Central memory CD4-positive, alpha-beta T cell (primary cell): ENCODE measurements around the gene BID.

Source experiments
- DNase-seq: peaks from one replicate; pipeline ENCODE4 v3.0.0; 2022

The BID gene

DNA sequence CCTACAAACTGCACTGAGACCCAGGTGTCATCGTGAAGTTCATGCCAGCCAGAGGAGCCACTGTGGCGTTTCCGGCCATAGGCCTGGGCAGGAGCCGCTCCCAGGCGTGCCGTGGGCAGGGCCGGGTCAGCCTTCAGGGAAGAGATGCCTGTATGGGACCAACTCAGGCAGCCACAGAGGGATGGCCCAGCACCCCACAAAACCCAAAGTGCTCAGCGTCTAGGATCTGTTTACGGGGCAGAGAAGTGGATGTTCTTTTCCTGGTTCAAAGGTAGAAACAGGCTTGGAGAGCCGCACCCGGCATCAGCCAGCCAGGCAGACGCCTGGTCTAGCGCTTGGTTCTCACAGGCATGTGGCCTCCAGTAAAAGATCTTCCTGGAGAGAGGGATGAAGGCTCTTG, 8.4 kb upstream of the BID start:
- DNase-seq = no peak

DNA sequence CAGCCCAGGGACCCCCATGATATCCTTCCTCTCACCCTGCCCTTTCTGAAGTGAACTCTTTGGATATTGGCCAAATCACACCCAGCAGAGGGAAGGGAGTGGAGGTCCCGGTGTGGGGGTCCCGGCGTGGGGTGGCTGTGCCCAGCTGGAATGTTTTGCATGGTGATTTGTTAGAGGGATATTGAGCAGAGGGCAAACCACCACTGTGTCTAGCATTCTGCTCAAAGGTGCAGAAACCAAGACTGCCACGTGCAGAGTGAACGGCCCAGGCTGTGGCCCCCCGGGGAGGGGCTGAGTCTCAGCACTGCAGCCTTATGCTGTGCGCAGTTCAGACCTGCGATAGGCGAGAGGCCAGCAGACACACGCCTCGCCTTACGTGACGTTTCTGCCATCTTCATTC, 7.9 kb upstream of the BID start:
- no peak for DNase-seq

DNA sequence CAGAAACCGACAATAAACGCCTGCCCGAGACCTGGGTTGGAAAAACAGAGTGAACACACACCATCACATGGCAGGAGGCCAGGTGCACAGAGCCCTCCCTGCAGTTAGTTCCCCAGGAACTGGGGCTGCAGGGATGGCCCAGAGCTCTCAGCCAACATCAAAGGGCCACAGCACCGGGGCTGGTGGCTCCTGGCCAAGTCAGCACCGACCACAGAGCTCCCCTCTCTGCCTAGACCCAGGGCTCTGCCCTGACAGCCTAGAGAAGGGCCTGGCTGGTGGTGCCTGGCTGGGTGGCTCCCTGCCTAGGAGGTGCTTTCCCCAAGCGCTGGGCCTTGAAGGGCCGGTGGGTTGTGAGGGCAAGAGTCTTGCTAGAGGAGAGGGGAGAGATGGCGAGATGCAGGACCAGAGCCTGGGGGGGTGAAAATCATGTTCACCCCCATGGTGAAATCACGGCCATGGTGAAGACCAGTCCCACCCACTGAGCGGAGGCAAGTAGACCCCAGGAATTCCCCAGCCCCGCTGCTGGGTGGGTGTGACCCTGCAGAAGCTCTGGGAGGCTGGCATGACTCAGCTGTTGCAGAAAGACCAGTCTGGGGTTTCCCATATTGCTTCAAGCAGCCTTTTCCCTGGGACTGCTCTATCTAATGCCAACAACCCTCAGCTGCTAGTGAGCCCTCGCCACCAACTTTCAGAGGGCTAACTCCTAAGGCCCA, 7.2 kb upstream of the BID start:
- peak; percentile 38 for DNase-seq

DNA sequence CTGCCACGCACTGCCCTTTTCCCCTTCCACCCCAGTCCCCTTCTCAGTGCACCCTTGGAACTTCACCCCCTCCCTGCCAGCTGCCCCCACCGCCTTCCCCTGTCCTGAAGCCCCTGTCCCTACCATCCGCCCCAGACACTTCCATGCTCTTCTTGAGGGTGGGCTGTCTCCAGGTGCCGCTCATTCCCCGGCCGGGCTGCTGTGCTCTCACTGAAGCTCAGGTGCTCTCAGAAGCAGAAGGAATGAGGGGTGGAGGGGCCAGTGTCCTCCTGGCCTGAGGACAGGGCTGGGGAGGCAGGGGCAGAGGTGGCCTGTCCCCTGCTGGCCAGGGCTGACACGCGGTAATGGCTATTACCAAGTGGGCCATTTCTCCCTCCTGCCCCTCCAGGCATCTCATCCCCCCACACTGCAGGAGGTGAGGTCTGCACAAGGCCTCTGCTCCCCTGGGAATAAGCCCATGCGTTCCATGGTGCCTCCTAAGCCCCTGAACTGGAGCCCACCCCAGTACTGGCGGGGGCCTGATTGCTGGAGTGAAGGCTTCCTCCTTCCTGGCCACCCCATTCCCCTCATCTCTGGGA, 6.6 kb upstream of the BID start:
- no peak for DNase-seq

DNA sequence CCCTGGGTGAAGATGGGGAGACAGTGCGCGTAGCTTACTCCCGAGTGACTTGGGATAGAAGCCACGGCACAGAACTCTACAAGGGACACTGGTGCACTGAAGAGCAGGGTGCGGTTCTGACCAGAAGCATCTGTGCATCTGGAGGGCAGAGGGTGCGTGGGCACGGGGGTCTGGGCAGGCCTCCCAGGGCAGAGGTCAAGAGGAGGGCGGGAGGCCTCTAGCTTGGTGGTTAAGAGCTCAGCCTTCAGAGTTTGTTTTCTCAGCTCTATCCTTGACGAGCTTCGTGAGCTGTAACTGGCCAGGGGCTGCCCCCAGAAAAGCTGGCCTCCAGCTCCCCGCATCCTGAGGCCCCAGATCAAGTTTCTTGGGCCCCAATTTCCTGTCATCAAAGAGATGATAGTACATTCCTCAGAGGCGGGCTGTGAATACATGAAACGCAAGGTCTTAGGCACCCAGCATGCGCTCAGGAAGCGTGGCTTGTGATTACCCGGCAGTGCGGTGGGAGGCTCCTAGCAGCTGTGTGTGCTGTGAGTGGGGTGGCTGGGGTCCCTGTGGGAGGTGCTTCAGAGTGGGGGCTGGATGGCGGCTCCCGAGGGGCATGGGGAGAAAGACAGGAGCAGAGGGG, 6.0 kb upstream of the BID start:
- DNase-seq = no peak

DNA sequence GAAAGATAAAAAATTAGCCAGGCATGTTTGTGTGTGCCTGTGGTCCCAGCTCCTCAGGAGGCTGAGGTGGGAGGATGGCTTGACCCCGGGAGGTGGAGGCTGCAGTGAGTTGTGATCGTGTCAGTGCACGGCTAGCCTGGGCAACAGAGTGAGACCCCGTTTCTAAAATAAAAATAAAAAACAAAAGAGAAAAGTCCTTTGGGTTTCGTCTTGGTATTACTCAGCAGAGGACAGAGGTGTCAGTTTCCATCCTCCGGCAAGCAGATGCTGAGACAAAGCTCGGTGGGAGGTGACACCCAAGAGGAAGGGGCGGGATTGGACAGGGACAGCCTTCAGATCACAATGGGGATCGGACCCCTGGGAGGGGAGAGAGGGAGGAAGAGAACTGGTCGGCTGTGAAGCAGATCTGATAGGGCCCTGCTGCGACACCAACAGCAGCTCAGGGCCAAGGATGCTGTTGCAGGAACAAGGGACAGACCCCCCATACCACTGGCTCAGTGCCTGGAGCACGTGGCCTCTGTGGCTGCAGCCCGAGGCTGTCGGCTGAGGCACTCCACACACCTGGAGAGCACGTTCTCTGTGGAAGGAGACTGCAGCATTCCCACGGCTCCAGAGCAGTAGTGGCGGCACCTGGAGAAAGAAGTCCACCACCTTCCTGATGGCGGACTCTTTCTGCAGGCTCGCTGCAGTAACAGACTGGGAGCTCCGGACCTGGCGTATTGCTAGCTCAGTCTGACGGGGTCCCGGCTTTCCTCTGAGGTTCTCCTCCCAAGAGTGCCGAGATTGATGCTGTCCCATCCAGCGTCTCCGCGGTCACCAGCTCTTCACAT, 5.2 kb upstream of the BID start:
- no peak for DNase-seq

DNA sequence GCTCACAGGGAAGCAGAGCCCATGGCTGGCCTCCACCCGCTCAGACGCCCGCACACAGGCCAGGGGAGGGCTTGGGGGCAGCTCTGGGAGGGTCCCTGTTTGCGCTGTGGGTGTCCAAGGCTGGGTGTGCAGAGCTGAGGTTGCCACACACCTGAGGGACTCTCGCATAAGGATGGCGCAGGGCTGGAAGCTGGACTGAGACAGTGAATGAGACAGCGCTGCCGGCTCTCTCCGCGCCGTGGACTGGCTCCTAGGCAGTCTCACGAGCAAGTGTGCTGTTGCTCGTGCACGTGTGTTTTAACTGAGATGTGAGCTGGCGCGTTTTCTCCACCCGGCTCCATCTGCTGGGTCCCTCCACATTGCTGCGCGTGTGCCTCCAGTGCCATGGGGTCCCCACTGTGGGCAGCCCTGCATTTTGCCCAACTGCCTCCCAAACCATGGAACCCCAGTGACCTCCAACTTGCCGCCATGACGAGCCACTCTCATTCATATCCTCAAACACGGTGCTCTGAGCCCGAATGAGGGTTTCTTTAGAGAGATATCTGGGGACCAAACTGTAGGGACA, 4.2 kb upstream of the BID start:
- DNase-seq = no peak

DNA sequence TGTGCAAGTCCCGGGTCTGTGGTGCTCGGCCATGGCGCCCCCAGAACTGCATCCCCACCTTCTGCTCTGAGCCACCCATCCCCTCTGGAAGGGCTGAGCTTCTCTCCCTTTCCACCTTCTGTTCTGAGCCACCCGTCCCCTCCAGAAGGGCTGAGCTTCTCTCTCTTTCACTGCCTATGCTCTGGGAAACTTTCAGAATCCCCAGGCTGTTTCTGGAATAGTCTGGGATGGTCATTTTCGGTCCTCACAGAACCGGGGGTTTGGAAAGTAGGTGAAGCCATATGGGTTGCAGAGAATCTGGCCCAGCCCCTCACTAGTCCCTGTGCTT, 3.4 kb upstream of the BID start:
- DNase-seq = no peak

DNA sequence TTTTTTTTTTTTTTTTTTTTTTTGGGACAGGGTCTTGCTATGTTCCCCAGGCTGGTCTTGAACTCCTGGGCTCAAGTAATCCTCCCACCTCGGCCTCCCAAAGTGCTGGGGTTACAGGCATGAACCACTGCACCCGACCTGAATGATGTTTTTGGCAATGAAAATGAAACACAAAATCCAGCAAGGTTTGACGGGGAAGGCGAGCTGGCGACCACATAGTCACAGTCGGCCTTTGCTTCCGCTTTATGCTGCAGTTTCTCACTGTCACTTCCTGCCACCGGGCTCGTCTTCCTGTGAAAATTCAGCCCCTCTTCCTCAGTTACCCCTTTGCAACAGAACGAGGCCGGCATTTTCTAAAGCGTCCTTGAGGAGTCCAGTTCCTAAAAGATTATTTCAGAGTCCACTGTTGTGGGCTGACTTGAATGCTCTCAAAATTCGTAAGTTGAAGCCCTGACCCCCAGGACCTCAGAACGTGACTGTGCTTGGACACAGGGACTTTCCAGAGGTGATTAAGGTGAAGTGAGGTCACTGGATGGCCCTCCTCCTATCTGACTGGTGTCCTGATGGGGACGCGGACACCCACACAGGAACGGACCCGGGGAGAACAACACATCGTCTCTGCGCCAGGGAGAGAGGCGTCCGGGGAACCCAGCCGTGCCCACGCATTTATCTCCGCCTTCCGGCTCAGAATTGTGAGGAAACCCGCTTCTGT, 2.9 kb upstream of the BID start:
- peak; percentile 77 for DNase-seq

DNA sequence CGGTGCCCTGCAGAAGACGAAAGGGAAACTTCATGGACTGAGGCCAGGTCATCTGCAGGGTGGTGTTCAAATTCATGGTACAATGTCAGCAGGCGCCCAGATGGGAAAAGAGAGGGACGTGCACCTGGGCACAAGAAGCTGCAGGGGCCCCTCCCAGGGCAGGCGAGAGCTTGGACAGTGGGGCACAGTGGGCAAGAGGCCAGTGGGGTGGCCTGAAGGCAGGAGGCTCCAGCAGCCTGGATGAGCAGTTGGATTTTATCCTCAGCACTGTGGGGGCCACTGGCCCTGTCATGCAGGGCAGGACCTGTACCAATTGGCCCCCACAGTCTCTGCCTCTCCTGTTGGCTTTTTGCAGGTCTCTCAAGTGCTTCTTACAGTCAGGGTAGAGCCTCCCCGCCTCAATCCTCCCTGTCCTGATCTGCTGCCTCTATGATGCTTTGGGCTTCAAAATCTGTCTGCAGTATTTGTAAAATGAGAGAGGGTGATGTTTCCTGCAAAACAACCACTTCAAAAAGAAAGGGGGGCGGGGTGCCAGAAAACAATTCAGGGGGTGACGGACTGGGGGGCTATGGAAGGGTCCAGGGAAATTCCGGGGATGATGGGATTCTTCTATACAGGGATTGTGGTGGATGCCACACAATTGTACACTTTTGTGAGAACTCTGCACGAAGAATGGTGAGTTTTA, 1.7 kb upstream of the BID start:
- DNase-seq = no peak

DNA sequence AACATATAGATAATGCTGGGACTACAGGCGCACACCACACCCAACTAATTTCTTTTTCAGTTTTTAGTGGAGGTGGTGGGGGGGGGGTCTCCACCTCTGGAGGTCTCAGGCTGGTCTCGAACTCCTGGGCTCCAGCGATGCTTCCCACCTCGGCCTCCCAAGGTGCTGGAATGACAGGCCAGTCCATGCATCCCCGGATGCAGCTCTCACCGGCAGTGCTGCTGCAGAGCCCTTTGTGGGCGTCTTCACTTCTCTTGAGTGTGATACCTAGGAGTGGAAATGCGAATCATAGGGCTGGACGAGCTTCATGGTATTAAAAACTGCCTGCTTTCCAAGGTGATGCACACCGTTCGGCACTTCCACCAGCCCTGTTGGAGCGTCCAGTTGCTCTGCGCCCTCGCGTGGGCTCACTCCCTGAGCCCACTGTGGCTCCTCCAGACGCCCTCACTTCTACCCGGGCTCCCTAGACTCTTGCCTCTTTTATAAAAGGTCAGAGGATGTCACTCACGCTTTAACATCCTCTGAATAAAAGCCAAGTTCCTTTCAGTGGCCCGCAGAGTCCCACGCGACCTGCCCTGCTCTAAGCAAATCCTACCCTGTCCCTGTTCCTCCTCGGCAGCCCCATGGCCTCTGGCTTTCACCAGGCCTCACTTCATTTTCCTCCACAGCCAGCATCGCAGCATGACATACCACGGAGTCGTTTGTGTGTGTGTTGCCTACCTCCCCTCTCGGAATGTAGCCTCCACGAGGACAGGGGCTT, 837 bp upstream of the BID start:
- DNase-seq = no peak

DNA sequence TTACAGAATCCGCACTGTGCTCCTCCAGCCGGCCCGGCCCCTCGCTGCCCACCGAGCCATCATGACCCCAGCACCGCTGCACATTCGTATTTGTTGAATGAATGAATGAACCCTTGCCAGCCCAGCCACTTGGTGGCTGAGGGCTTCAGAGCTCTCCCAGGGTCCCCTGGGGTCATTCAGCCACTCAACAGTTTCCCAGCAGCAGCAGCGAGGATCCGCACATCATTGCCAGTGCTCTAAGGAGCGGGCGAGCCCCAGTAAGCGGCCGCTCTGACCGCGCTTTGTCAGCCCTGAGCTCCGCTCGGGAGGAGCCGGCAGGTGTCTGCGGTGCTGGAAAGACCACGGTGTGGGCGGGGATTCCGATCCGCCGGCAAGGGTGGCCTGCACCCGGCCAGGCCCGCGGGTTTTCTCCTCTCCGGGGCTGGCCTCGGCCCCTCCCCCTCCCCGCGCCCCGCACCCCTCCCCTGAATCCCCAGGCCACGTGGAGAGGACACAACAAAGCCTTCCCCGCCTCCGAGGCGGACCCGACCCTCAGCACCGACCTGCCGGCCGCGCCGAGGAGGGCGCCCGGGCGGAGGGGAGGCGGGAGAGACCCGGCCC, 563 bp downstream of the BID start:
- DNase-seq = peak; percentile 56

DNA sequence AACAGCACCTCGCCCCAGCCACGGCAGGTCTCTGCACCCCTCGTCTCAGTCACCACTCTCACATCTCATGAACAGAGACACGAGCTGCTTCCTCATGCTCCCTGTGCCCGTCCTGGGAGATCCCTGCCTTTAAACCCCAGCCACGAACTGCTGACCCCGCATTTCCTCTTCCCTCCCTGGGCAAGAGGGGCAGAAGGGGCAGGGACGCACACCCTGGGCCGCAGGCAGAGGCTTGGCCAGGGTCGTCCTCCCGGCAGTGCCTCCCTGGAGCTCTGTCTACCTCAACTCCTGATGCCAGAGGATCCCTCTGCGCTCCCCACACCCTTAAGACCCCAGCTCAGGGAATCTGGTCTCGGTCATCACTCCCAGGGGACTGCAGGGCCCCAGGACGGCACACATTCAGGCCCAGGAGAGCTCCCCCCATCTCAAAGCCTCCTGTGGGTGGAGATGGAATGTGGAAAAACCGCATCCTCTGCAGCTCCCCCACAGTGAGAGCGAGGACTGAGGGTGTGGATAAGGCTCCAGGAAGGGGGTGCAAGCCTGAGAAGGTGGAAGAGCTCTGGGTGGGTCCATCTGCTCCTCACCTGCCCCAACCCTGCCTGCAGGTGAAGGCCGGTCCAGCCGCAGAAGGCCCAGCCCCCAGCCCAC, 1.2 kb downstream of the BID start:
- DNase-seq = no peak

DNA sequence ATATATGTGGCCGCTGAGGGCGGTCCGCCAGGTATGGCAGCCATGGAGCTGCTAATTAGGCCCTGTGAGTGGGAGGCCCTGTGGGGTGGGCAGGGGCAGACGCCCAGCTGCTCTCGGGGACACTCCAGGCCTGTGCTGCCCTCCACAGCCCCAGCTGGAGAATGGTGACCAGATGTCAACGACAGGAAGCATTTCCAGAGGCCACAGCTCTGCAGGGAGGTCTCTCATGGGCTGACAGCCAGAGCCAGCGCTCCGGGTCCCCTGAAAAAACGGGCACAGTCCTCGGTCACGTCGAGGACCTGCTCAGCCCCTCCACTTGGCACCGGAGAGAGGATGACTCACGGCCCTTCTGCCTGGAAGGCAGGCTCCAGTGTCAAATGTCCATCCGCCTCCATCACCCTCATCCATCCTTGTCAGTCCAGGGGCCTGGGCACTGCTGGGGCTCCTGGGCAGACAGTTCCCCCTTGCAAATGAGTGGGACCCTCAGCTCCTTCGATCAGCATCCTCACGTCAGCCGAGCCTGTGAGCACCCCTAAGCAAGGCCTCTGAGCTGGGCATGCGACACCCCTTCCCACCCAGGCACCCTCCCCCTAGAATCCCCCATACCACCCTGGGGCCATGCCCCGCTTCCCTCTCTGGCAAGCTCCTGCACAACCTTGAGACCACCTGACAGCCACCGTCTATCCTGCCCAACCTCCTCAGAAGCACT, 1.9 kb downstream of the BID start:
- DNase-seq = no peak

DNA sequence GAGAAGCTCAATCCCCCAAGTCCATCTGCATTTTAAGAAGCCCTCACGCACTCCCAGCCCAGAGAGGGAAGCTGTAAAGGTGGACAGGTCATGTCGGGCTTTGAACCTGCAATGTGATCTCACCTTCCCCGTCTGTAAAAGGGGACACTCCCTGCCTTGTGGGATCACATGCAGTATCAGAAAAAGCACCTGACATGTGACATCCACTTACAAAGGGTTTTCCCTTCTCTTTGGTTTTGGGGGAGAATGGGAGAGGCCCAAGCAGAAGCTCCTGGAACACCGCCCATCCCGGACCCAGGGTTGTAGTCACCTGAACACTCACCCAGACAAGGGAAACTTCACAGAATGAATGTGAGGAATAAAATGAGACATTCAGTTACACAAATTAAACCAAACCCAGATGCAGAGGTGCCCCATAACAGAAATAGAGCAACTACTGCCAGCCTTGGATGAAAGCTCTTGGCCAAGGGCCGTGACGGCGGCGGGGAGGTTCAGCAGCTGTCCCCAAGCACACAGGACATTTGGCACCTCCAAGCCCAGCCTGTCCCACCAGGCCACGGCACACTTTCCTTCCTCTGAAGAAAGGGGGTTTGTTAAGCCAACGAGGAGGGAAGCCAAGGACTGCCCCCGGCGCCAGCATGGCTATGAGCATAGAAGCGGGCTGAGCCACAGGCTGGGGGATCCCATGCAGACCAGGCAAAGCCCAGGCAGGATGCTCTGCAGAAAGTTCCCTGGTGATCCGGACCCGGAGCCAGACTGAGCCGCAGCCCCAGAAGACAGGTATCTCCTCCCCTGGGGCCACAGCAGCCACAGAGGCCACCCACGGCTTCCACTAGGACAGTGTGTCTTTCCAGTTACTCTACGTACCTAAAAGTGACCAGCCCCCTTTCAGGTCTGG, 3.8 kb downstream of the BID start:
- no peak for DNase-seq

DNA sequence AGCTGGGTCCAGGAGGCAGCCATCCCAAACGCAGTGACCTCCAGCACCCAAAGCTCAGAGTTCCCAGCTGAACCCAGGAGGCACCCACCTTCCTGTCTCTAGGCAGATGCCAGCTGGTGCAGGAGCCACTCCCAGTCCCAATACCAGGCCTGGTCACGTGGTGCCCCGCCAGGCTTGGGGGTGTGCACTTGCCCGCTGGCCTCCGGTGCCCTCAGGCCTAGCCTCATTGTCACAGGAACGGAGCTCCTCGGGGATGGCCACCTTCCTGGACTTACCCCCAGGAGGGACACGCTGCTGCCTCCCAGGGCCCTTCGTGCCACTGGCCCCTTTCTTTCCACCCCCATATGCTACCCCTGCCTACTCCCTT, 4.6 kb downstream of the BID start:
- no peak for DNase-seq

DNA sequence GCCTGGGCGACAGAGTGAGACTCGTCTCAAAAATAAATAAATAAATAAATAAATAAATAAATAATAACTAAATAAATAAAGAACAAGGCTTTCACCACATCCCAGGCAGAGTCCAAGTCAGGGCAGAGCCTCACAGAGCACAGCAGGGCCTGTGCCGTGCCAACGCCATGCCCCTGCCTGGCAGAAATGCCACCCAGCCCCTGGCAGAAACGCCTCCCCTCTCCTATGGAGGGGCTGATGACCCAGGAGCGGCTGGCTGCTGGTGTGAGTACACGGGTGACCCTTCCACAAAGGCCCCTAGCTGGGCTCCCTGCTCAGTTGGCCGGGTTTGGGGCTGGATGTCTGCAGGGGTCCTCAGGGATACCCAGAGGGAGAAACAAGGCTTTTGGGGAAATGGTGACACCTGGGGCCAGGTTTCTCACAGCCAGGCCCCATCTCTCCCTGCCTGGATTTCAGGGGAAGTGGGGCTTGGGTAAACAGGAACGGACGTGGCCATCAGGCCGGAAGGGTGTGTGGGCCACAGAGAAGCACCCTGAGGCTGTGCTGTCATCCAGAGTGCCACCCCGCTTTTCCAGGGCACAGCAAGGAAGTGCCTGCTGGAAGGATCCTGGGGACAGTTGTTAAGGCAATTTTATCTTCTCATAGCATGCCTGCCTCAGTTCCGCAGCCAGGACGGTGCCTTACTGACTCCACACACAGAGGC, 5.1 kb downstream of the BID start:
- DNase-seq = no peak
